Pulmonary artery endothelial cell (primary cell): ENCODE data around the gene ENDOU. TPM values are rescaled to one million over a fixed set of nuclear protein-coding genes. Genes with fewer than 3 reads are reported as not detected.

Experiments used
- DNase-seq: peaks from one replicate; pipeline ENCODE4 v3.0.0-alpha.2; 2011; ENCODE audit warnings: low read depth, low spot score
- total RNA-seq: library from RNA; depleted of rRNA; stranded (reverse); fragments of >200 nt; gene quantifications from 2 replicates; pipeline ENCODE4 v1.2.3, GENCODE V29; 2014

Gene ENDOU
- total RNA-seq, 1 donor from 2014 or later = not detected

DNA sequence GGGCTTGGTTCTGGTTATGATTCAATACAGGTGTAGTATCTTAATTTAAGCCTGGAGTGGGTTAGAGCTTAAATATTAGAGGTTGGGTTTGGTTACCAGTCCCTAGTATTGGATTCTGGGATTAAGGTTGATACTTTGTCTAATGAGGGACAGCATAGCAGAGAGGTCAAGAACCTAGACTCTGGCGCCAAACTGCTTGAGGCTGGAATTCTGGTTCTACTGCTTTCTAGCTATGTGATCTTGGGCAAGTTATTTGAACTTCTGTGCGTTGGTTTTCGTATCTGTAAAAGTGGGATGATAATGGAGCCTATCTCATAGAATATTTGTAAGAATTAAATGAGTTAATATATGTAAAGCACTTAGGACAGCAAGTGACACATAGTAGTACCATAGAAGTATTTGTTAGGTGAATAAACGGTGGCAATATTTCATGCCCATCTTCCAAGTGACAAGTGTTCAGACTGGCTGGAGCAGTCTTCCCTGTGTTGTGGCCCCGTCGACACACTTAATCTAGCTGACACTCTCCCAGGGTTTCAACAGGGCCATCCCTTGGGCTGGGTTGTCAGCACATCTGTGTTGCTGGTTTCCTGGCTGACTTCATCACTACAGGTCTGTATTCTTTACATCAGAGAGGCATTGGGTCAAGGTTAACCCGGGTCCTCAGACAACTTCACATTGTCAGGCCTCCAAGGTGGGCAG, 3.0 kb downstream of the ENDOU start:
- no peak for DNase-seq

DNA sequence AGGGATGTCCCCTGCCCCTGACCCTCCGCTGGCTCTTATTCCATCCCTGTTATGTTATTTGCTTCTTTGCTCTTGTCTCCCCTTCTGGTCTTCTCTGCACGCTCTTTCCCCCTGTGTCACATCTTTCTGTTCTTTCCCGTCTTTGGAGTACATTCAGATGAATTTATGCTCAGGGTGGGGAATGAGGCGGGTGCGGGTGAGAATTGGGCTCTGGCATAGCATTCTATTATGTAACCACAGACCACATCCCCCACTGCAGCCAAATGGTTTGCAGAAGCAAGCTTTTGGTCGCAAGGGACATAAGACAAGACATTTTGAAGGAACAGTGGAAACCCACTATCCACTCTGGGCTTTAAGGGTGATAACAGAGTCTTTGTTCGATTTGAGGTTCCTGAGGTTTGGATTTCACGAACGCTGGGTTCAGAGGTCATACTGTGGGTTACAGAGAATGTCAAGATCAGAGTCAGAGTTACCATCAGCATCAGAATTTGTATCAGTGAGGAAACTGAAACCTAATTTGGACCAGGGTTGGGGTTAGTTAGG, 3.8 kb downstream of the ENDOU start:
- DNase-seq = no peak

DNA sequence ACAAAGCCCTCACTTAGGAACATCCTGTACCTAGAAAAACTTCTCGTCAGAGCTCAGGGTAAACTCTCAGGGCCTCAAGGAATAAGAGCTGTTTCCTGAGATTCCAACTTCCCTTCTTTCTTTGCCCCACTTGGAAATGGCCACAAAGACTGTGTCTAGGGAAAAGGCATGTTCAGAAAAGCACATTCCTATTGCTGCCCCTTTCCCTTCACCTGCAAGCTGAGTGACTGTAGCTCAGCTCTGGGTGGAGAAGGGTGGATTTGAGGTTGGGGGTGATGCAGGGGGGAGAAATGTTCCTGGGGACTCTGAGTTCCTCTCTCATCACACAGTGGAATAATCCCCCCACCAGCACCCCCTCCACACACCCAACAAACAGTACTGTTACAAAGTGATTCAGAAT, 6.8 kb downstream of the ENDOU start:
- DNase-seq = no peak

DNA sequence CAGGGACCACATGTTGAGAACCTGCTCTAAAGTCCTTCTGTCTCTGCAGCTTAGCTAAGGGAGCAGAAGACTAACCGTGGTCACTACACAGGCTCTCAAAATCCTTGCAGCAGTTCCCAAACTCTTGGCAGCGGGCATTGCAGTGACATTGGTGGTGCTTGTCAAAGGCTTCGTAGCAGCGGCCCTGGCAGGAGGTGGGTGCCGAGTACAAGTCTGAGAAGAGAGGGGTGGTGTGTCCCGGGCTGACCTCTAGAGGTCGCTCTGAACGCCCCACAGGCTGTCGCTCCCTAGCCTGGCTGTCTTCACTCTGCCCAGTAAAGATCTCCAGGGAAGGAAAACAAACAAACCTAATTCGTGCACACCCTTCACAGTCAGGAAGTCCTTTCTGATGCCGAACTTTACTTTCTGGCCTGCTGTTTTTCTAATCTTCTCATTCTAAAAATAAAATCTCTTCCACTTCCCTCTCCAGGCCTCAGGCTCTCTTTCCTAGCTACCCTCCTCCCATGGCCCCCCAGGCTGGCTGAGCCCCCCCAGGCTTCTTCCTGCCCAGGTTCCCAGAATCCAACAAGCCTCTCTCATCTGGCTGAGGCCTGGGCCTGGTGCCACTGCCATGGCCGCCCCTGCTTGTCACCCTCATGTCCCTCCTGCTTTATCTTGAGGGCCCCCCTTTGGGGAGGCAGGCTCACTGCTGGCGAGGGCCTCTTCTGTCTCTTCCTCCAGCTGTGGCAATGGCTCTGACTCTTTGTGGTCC, 7.7 kb downstream of the ENDOU start:
- peak; percentile 66 for DNase-seq

DNA sequence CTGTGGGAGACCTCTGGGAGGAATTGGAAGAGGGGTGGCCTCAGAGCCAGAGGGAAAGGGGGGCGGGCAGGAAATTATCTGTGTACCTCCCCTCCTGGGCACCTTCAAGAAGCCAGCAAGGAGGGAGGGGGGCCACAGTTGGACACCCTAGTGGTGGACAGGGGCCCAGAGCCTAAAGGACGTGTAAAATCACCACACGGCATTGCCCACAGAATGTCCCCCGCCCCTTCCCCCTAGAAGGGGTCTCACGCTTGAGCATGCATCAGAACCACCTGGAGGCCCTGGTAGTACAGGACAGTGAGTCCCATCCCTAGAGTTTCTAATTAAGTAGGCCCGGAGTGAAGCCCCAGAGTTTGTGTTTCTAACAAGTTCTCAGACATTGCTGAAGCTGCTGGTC, 8.2 kb downstream of the ENDOU start:
- DNase-seq = no peak

DNA sequence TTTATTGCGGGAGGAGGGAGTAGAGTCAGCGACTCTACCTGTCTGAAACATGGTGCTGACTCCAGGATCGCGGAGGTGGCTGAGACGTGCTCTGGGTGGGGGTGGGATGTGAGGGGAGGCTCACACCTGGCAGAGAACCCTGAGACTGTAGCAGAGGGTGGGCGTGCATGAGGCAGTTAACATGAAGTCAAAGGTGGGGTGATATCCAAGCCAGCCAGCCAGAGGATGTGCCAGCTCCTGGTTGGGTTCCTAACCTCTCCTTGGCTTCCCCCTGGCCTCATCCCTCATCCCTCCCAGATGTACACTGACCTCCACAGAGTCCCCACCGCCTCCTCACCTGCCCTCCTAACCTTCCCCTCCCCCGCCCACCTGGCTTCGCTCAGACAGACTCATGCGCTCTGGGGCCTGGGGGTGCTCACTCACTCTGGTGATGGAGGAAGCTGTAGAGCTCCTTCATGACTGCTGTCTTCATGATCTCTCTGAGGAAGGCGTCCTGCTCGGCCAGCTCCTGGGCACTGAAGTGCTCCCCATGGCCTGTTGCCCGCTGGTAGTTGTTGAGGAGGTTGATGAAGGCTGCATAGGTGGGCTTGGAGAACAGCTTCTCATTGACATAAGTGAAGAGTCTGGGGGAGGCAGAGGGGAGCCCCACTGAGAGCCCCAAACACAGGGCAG, 9.3 kb downstream of the ENDOU start:
- DNase-seq = no peak

DNA sequence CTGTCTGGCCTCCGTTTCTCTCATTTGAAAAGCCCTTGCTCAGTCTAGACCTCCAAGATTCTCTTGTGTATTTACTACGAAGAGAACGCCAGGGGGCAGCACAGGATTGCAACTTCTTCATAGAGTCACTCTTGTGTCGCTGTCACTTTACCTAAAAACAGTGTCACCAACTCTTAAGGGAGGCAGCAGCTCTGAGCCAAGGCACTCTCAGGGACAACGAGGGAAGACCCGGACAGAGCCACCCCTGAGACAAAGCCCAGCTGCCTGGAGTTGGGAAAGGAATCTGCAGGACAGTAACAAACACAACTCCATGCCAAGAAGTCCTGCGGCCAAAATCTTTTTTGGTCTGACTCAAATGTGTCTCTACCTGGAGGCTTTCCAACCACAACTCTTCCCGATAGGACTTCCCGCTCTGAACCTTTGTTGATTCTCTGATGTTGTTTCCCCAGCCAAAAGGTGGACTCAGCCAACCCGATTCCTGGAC, 9.9 kb downstream of the ENDOU start:
- DNase-seq = peak; percentile 41

DNA sequence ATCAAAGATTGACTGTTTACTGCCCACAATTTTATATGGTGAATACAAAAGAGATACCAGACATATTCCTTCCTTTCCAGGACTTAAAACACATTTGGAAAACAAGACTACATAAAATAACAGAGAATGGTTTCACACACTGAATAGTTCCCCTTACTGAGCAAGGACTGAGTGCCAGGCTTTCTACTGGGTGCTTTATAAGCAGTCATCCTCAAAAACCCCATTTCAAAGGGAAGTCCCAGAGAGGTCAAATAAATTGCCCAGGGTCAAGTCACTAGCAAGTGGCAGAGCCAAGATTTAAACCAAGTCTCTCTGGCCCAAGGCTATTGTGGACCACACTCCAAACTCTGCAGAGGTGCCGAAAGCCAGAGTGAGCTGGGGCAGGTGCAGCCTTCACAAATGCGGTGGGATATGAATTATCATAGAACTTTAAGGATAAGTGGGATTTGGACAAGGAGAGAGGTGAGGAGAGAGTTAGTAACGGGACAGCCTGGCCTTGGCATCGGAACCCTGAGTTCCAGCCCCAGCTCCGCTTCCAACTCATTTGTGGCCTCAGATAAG, 10.4 kb downstream of the ENDOU start:
- no peak for DNase-seq

DNA sequence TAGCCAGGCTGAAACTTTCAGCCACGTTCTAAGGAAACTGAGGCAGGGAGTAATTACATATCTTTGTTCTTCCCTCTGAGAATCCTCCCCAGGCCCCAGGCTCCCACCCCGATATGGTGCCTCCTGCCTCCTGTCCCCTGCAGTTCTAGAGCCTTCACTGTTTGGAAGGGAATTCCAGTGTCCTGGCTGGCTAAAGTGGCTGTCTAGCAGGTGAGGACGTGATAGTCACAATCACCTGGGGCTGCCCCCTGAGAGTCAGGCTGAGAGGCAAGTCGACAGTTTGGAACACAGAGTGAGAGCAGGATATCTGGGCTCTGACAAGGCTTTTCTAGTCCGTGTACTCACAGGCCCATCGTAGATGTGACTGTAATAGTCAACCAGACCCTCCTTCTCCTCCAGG, 13.1 kb downstream of the ENDOU start:
- no peak for DNase-seq

DNA sequence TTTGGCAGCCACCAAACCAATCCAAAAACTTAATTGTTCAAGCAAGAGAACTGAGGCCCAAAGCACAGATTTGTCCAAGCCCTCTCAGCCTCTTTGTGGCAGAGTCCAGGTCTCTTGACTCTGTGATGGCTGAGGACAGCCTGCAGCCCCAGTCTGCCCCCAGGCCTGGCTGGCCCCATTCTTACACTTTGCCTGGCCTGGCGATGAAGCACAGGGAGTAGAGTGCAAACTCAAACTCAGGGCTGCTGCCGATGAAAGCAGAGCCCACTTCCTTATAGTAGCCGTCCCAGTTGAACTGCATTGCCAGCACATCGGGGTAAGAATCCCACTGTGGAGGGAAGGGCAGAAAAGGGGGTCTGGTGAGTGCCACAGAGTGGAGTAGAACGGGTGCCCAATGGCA, 13.8 kb downstream of the ENDOU start:
- DNase-seq = no peak

DNA sequence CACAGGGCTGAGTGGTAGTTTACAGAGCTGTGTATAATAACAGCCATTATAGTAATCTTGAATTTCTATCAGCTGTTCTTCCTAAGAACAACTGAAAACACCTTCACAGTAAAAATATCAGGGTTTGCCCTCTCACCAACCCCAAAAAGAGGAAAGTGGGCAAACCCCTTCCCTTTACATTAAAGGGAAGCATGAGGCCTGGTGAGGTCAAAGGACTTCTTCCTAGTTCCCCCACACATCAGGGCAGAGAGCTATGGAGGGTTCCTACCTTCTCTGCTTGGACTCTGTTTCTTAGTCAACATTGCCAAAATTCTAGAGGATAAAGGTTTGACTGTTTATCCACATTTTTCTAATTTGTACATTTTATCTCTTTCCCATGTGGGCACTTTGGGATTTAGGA, 15.0 kb downstream of the ENDOU start:
- DNase-seq = no peak

DNA sequence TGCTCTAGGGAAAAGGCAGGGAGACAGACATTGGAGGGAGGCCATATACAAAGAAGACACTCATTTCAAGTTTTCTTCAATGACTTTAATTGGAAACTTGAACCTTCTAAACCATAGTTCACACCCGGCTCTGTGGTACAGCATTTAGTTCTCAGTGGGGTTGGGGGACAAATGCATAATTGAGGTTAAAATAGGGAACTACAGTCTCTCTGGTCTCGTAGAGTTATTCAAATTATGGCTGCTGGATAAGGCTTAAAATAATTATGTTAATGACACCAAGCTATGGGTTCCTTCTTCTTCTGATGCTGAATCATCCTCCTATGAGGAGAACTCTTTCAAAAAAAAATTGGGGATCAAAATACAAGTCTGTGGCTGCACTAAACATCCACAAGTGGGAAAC, 15.6 kb downstream of the ENDOU start:
- no peak for DNase-seq

DNA sequence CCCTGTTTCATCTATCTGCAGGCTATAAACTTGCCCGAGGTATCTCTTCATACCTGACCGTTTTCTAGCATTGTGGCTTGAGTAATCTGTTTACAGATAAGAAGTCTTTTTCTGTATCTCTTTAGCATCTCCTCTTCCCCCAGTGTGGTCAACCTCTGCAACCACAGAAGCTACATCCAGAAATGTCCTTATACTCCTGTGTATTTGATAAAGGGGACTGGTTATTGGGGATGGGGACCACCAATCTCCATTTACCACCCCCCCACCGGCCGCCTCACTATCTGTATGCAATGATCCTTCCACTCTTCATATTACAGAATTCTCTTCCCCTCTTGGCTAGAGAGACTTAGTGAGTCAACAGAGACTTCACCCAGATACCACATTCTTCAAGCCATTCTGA, 16.1 kb downstream of the ENDOU start:
- DNase-seq = no peak

DNA sequence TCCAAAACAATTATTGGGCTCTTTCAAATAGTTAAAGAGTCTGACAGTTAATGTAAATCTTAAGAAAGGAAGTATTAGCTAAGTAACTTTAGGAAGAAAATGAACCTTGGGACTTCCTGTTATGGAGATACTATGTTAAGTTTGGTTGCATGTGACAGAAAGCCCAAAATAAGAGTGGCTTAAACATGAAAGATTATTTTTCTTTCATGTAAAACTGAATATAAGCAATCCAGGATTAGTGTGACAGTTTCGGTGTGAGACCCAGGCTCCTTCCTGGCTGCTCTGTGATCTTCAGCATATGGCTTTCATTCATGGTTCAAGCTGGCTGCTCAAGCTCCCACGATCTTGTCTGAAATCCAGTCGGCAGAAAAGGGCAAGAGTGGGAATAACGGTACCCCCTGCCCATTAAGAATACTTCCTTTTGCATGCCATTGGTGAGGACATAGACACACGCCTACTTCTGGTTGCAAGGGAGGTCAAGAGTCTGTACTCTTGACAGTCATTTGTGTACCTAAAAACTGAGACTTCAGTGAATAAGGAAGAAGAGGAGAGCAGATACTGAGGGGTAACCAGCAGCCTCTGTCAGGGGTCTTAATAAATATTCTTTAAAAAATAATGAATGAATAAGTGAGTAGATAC, 17.3 kb downstream of the ENDOU start:
- DNase-seq = no peak

DNA sequence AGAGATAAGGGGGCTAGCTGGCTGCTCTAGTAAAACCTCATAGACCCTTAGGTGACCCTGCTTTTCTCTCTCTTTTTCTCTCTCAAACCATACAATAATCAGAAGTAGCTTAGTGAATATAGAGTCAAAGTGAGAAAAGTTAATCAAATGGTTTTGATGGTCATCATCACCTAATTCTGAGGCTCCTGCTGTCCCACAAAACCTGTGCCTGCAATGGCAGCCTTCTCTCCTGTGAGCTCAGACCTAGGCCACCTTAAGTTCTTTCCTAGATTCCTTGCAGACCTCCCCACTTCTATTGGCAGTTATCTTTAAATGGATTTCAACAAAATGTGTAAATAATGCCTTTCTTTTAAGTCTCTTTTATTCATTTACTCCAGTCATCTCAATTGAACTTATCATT, 17.9 kb downstream of the ENDOU start:
- no peak for DNase-seq

DNA sequence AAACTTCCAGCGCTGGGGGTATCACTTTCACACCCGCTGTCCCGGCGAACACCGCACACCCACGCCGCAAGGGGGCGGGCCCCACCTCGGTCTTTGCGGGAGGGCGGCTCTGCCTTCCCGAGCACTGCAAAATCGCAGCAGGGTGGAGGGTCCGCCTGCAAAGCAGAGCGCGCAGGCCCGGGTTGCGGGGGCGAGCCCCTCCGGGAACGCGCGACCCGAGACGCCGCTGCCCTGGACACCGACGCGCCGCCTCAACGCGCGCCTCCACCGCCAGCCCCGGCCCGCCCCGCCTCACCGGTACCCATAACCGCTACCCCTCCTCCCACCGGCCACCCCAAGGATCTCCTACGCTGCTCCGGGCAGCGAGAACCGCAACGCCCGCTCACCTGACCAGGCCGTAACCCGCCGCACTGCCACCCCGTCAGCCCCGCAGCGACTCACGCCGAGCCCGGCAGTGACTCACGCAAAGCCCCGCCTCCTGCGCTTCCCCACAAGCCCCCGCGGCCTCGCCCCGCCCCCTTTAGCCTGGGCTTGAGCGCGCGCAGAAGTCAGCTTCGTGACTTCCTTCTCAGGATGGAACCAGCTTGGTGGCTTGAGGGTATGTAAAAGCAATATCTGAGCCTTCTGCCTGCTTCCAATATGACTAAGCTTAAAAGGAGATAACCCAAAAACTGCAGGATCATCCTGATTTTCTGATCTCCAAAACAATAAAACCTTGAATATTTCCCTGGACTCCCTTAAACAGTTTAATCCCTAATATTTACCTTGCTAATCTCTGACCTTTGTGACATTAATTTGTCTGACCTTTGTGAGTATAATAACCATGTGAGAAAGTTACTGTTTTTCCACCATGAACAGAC, 19.5 kb downstream of the ENDOU start, which contains the start of gene RPAP3:
Gene RPAP3, minus strand, starts transcription at position 465 of the 860 bp plus-strand sequence. CDS start 3,190 bp downstream, outside the sequence.
- DNase-seq = peak; percentile 77

DNA sequence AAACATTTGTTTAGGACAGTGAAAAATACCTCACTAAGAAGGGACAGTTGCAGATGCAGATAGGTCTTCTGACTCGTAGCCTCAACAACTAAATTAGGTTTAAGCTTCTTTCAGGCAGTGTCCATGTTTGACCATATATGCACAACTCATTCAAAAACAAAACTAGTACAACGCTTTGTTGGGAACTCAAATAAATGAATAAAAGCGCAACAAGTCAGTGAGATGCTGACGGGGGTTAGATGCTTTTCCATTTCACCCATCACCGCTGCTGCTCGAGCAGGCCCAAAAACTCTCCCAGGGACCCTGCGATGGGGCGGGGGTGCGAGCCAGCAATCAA, 20.1 kb downstream of the ENDOU start:
- no peak for DNase-seq

DNA sequence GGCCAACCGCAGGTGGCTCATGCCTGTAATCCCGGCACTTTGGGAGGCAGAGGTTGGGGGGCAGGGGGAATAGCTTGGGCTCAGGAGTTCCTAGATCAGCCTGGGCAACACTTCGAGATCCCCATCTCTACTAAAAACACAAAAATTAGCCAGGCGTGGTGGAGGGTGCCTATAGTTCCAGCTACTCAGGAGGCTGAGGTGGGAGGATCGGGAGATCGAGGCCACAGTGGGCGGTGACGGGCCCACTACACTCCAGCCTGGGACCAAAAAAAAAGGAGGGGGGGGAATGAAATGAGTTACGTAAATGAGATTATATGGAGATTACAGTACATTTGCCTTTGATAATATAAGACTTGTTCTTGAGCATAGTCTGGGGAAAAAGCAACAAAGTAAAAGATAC, 20.6 kb downstream of the ENDOU start:
- no peak for DNase-seq

DNA sequence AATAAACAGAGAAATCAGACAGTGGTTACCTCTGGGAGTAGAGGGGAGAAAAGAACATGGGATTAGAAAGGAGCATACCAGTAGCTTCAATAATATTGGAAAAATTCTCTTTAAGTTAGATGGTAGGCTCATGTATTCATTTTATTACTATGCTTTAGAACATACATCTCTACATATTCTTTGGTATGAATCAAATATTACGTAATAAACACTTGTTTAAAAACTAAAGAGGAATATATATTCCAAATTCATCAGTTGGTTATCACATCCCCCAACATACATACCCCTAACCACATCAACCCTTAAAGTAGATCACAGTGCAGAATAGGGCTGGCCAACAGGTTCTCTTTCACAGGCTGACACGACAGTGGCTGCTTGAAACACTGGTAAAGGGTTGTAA, 25.0 kb downstream of the ENDOU start:
- DNase-seq = no peak

DNA sequence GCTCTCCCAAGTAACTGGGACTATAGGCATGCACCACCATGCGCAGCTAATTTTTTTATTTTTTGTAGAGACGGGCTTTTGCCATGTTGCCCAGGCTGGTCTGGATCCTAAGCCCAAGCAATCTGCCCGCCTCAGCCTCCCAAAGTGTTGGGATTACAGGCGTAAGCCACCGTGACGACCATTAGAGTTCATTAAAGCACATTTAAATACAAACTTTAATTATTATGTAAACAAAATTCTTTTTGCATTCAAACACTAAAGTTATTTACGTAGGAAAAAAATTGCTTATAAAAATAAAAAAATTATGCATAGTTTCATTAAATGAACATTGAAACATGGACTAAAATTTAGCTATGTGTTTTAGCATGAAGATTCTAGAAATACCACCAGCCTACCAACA, 26.7 kb downstream of the ENDOU start:
- no peak for DNase-seq
